Measurements from ENCODE around the gene RPL18. TPM values are rescaled to one million over a fixed set of nuclear protein-coding genes. Genes with fewer than 3 reads are reported as not detected.

RPL18 gene
- total and polyA plus RNA-seq, 9 of the 15 experiments (the other 6 are each of a cell fraction or from before 2014, with no cell fraction given): 312 to 2,635 (median 1,653) TPM

- TF ChIP-seq CREB3L1 (IDR thresholded peaks at IDR 0.05; ENCODE audit: borderline replicate concordance, low read depth): 0 out of 2 replicates have a peak, but pooled peaks have one; percentile 39
- no peak for TF ChIP-seq DNMT1 (IDR thresholded peaks at IDR 0.05)
- TF ChIP-seq PHF8 (IDR thresholded peaks at IDR 0.05; ENCODE audit: borderline replicate concordance, low read length): no peak
- no peak for TF ChIP-seq PHF21A (IDR thresholded peaks at IDR 0.05; ENCODE audit: borderline replicate concordance, low read depth)
- peak; percentile 91 for TF ChIP-seq ZBTB12 (CRISPR knock-in tag; IDR thresholded peaks at IDR 0.05)
- no peak for TF ChIP-seq CEBPB (tag; IDR thresholded peaks at IDR 0.05)
- TF ChIP-seq ZKSCAN1 (IDR thresholded peaks at IDR 0.05; ENCODE audit: low read depth, low read length): no peak
- TF ChIP-seq ZNF263 (CRISPR knock-in tag; IDR thresholded peaks at IDR 0.05; ENCODE audit: borderline replicate concordance): no peak
- no peak for TF ChIP-seq CEBPG (CRISPR knock-in tag; IDR thresholded peaks at IDR 0.05)
- TF ChIP-seq CEBPG (tag; conservative IDR thresholded peaks at IDR 0.05 in 1 of 2, IDR thresholded peaks at IDR 0.05 in 1 of 2): no peak
- TF ChIP-seq PREB (CRISPR knock-in tag; IDR thresholded peaks at IDR 0.05): no peak
- TF ChIP-seq ZNF707 (CRISPR knock-in tag; conservative IDR thresholded peaks at IDR 0.05): no peak
- no peak for TF ChIP-seq CEBPZ (IDR thresholded peaks at IDR 0.05; ENCODE audit: borderline replicate concordance, low read depth, low read length)
- no peak for TF ChIP-seq ZNF589 (CRISPR knock-in tag; IDR thresholded peaks at IDR 0.05; ENCODE audit: low read depth)
- no peak for TF ChIP-seq ZBTB49 (CRISPR knock-in tag; IDR thresholded peaks at IDR 0.05; ENCODE audit: borderline replicate concordance)
Observed at GRCh38 chr19:48660852-48661710, 42.1 kb upstream of the RPL18 start (continued).

Measured in K562 (cell line).